SKM-1 treated with dmso at 0.1 percent for 144 hours (cell line): ENCODE data around the gene SLPI.

Source experiments
- DNase-seq: peaks from one replicate; lab custom pipeline; 2025; ENCODE audit not compliant: unreplicated experiment; lab: John Stamatoyannopoulos, UW

Gene SLPI

GRCh38 chr20:45275338-45275737, 21.0 kb upstream of the SLPI start:
- DNase-seq, result no peak

DNA sequence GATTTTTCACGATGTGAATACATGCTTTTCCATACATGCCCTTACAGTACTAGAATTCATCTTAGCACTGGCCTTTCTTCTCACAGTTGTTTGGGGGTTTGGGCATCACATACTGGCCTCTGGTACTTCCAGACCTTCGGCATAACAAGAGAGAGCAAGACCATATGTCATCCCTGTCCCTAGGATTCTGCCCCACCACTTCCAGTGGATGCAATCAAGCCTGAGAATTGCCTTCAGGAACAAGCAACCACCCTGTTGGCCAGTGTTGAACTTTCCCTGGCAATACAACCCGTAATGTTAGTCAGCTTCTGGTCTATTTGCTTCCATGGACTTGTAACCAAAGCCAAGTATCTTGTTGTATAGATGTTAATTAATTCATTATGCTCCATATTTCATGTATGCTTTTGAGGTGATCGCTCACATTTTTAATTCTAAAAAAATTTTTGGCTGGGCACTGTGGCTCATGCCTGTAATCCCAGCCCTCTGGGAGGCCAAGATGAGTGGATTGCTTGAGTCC, 15.4 kb upstream of the SLPI start:
- no peak for DNase-seq

- no peak for DNase-seq
These were observed 14.7 kb upstream of the SLPI start for GRCh38 chr20:45269056-45269455.

DNA sequence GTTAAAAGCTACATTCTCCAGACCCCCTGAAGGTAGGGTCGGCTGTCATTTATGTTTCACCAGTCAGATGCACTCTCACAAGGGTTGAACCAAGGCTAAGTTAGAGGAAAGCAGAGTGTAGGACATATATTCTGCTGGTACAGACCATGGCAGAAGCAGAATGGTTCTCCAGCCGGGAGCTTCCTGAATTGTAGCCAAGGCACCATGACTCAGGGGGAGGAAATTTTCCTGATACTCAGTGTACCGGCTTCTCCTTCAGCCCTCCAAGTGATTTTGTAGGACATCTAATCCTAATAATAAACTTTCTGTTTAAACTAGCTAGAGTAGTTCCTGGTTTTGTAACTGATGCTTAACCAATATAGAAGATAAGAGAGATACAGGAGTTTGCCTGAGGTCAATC, 14.2 kb upstream of the SLPI start:
- no peak for DNase-seq

GRCh38 chr20:45266977-45267376, 12.6 kb upstream of the SLPI start:
- no peak for DNase-seq

GRCh38 chr20:45263556-45264266, 9.3 kb upstream of the SLPI start:
- DNase-seq, result no peak

GRCh38 chr20:45258664-45259063, 4.3 kb upstream of the SLPI start:
- DNase-seq, result no peak

DNA sequence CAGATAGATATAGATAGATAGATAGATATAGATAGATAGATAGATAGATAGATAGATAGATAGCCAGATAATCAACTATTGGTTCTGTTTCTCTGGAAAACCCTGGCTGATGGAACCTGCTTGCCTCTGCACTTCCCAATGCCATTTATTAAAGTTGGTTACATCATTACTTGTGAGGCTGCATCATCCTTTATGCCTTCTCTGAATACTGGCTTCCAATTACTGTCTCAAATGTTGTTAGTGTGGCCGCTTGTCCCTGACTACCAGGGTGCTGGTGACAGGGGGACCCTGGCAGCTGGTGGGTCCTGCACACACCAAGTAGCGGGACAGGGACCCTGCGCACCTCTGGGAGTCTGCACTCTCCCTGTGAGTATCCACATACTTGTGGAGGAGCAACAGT, 3.9 kb upstream of the SLPI start:
- DNase-seq, result no peak

- no peak for DNase-seq
These were observed 3.3 kb upstream of the SLPI start for GRCh38 chr20:45257711-45258110.

- no peak for DNase-seq
These were observed 2.8 kb upstream of the SLPI start for GRCh38 chr20:45257161-45257560.

DNA sequence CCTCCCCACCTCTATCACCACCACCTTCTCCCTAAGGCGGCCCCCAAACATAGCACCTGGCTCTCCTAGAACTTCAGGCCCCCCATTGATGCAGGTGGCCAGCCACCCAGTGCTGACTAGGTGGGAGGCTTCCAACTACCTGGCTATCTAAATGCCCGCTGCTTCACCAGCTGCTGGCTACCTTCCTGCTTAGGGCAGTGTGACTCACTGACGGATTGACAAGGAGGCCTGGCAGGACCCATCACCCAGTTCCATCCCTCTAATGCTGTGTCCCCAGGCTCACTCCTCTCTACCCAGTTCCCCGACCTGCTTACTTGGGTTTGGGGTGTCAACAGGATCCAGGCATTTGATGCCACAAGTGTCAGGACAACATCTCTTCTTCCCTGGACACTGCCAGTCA, 1.1 kb downstream of the SLPI start:
- no peak for DNase-seq

DNA sequence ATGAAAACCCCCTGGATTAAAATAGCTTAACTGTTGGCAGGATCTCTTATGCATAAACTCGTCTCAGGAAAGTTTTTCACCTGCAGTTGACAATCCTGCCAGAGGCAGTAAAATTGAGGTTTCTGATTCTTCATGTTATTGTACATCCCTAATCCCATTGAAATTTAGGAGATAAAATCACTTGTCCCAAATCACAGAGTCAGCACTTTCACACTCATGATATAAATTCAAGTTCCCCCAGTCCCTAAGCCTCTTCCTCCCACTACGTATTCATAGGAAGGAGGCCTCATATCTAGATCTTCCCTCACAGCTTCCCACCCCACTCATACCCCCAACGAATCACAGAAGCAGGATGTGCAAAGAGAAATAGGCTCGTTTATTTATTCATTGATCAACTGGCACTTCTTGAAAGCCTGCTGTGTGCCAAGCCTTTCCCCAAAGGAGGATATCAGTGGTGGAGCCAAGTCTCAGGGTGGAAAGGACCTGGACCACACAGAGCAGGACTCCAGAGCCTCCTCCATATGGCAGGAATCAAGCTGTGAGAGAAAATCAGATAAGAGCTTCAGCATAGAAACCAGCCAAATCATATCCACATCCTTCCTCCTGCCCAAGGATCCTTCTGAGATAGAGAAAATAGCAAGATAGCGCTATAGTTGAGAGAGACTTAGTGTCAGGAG, 2.3 kb downstream of the SLPI start:
- no peak for DNase-seq

GRCh38 chr20:45248609-45249008, 5.8 kb downstream of the SLPI start:
- no peak for DNase-seq

GRCh38 chr20:45247865-45248264, 6.5 kb downstream of the SLPI start:
- no peak for DNase-seq

DNA sequence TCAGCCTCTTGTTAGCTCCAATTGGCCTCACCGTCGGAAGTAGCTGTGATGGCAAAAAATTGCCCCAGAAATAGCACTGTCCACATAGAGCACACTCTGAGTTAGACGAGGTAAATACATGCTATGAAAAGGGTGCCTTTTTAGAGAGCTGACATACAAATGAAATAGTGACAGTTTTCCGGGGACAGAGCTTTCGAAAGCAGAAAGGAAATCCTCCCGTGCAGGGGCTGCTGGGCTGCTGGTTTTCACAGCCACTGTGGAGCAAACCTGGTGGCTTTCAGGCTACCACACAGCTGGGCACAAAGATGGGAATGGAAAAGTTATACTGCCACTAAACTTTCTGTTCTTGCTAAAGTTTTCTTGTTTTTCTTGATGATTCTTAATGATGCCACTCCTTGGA, 8.3 kb downstream of the SLPI start:
- DNase-seq, result no peak

GRCh38 chr20:45238139-45238538, 16.2 kb downstream of the SLPI start:
- no peak for DNase-seq

GRCh38 chr20:45235995-45236394, 18.4 kb downstream of the SLPI start:
- no peak for DNase-seq

DNA sequence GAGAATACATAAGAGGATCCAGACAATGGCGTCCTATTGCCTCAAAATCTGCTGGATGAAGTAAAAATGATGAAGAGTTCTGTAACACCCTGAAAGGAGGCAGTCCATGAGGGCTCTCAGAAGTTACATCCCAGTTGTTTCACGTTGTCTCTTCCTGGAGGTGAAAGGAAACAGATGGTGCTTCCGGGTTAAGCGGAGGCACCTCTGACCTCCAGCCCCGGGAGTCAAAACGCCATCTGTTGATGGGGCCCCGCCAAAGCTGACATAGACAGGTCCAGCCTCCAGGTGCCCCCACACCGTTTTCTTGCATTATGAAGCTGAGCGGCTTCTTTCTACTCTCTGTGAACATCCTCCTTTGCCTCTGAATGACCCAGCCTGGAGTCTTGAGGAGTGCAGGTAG, 23.7 kb downstream of the SLPI start:
- no peak for DNase-seq

- no peak for DNase-seq
These were observed 24.9 kb downstream of the SLPI start for GRCh38 chr20:45229264-45230056.

DNA sequence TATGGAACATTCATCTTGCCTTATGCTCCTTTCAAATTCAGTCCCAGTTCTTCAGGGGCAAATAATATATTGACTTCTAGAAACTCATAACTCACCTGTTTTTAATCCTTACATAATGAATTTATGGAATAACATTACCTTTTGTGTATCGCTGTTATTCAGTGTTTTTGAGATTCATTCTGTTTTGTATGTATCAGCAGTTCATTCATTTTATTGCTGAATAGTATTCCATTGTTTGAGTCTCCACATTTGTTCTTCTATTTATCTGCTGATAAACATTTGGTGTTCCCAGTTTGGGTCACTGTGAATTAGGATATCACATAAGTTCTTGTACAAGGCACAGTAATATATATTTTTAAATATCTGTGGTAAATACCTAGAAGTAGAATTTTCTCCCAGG, 28.1 kb downstream of the SLPI start:
- no peak for DNase-seq

DNA sequence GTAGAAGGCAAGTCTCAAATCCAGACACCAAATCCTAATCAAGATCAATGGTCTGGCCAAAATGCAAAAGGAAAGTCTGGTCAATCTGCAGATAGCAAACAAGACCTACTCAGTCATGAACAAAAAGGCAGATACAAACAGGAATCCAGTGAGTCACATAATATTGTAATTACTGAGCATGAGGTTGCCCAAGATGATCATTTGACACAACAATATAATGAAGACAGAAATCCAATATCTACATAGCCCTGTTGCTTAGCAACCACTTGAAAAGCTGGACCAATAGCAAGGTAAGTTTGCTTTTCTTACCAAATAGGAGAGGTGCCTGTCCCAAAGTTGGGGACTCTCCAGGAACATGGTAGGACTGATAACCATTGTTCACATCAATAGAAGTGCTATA, 31.2 kb downstream of the SLPI start:
- no peak for DNase-seq

DNA sequence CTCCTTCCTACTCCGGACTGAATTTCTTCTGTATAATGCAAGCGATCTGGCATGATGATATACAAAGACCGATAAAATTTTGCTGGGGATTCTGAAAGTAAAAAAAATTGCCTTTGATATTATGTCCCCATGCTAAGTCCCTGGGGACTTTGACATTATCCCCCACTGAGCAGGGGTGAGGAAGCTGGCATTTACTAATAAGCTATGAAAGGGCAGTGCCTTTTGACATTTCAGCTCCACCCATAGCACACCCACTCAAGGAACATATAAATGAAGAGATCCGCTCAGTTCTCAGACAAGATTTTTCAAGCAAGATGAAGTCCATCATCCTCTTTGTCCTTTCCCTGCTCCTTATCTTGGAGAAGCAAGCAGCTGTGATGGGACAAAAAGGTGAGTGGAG, 33.3 kb downstream of the SLPI start, which contains the start of gene SEMG2:
TSS of gene SEMG2 (plus strand) at position 298 of the 400 bp plus-strand sequence. CDS start at position 315, 17 bp downstream.
- no peak for DNase-seq
